ENCODE measurements around the gene ABCG1. TPM values are rescaled to one million over a fixed set of nuclear protein-coding genes. Genes with fewer than 3 reads are reported as not detected.

Gene ABCG1
- total and polyA plus RNA-seq, 2 of the 4 experiments (the other 2 are of a cell fraction): 0.19 to 0.36 TPM

DNA sequence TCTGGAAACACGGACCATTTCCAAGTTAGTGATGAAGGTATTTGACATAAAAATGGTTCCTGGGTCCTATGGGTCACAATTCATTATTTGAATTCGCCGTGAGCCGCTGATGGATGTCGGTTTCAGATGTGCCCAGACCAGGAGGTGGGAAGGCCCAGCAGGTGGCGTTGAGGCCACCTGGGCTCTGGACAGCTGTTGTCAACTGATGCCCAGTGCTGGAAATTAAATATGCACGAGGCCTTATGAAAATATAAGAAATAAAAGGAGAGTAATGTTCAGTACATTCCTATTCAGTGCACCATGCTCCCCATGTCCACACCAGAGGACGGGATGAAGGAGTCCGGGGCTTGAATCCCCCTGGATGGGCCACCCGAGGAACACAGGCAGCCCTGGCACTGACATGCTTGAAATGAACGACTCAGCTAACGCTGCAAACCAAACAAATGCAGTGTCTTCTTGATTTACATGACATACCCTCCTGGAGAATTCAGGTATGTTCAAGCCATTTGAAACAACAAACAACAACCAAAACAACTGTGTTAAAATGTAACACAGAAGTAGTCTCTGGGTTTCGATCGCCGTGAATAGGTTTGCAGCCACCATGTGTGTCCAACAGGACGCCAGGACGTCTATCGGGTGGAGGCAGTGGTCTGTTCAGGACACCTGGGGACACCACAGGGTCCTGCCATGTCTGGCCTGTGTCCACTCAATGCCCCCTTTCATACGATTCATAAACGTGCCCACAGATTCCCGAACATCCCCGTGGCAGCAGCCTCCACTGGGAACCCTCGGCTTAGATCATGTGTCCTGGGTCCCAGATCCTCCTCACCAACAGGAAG lies 90.2 kb downstream of the ABCG1 start:
- Histone ChIP-seq H4K91ac (ENCODE audit: insufficient read depth, low read depth, low read length) (no peak overlapping the region), H4K8ac (ENCODE audit: low read depth in 2 of 2, low read length in 2 of 2) (no peak overlapping the region), H3K27me3 (ENCODE audit: control insufficient read depth, insufficient read depth, low read length) (peaks cover 68% of the 10 kb centered on the region), H3K36me3 (ENCODE audit: control insufficient read depth, insufficient read depth, low read length) (no peaks in the 10 kb centered on the region), H2BK15ac (ENCODE audit: low read depth, low read length) (no peak overlapping the region), H3K4me3 (ENCODE audit: insufficient read depth, low read depth, low read length) (no peak overlapping the region), H2AFZ (replicated peaks; ENCODE audit: low read length, poor library complexity) (peak overlapping the region; percentile 58), H2AK9ac (replicated peaks; ENCODE audit: low read depth, low read length, poor library complexity) (peak overlapping the region; percentile 78), H3K23ac (ENCODE audit: low read depth, low read length) (no peak overlapping the region), H2BK20ac (ENCODE audit: low read depth, low read length) (no peak overlapping the region), H3K4ac (ENCODE audit: low read depth, low read length) (no peak overlapping the region), H3K56ac (ENCODE audit: extremely low read depth, insufficient read depth, low read length) (no peak overlapping the region), H2AK5ac (ENCODE audit: low read depth, low read length) (peak overlapping the region; percentile 8; the same call in 1 of the 2 replicates), H4K20me1 (ENCODE audit: insufficient read depth, low read length) (no peaks in the 10 kb centered on the region), H3K14ac (replicated peaks; ENCODE audit: low read depth, low read length) (no peak overlapping the region), H3K4me1 (ENCODE audit: control insufficient read depth, insufficient read depth, low read length) (no peaks in the 10 kb centered on the region; the same call in 1 of the 2 replicates), H4K5ac (ENCODE audit: low read depth, low read length) (no peak overlapping the region), H3K9ac (ENCODE audit: low read depth, low read length) (no peak overlapping the region), H3K27ac (ENCODE audit: insufficient read depth, low read length) (no peak overlapping the region), H3K9me1 (ENCODE audit: insufficient read depth, low read length) (no peaks in the 10 kb centered on the region; the same call in 1 of the 2 replicates), H3K4me2 (ENCODE audit: low read depth, low read length) (no peak overlapping the region), H3K9me3 (ENCODE audit: control insufficient read depth, insufficient read depth, low read length) (no peaks in the 10 kb centered on the region), H3K79me1 (ENCODE audit: low read depth in 1 of 2, low read length in 2 of 2) (no peaks in the 10 kb centered on the region), H2BK120ac (ENCODE audit: low read depth, low read length) (no peak overlapping the region), H3K18ac (ENCODE audit: low read depth, low read length) (no peak overlapping the region), H2BK5ac (ENCODE audit: low read depth, low read length, poor library complexity, severe bottlenecking) (no peak overlapping the region)
- TF ChIP-seq RAD21 (IDR thresholded peaks at IDR 0.05; ENCODE audit: low read length): no peak
- TF ChIP-seq MXI1 (IDR thresholded peaks at IDR 0.05; ENCODE audit: borderline replicate concordance, low read depth, low read length): no peak
- no peak for TF ChIP-seq SMC3 (IDR thresholded peaks at IDR 0.05; ENCODE audit: low read depth, low read length)
- no peak for TF ChIP-seq RCOR1 (IDR thresholded peaks at IDR 0.05; ENCODE audit: insufficient replicate concordance, low read length)
- no peak for TF ChIP-seq POLR2A (IDR thresholded peaks at IDR 0.05; ENCODE audit: low read depth, low read length)
- TF ChIP-seq, protein P1, sequence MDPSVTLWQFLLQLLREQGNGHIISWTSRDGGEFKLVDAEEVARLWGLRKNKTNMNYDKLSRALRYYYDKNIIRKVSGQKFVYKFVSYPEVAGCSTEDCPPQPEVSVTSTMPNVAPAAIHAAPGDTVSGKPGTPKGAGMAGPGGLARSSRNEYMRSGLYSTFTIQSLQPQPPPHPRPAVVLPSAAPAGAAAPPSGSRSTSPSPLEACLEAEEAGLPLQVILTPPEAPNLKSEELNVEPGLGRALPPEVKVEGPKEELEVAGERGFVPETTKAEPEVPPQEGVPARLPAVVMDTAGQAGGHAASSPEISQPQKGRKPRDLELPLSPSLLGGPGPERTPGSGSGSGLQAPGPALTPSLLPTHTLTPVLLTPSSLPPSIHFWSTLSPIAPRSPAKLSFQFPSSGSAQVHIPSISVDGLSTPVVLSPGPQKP (IDR thresholded peaks at IDR 0.05; ENCODE audit: borderline replicate concordance, low read depth, low read length): no peak
- TF ChIP-seq CEBPB (IDR thresholded peaks at IDR 0.05; ENCODE audit: low read depth, low read length): no peak
- TF ChIP-seq, protein P2, sequence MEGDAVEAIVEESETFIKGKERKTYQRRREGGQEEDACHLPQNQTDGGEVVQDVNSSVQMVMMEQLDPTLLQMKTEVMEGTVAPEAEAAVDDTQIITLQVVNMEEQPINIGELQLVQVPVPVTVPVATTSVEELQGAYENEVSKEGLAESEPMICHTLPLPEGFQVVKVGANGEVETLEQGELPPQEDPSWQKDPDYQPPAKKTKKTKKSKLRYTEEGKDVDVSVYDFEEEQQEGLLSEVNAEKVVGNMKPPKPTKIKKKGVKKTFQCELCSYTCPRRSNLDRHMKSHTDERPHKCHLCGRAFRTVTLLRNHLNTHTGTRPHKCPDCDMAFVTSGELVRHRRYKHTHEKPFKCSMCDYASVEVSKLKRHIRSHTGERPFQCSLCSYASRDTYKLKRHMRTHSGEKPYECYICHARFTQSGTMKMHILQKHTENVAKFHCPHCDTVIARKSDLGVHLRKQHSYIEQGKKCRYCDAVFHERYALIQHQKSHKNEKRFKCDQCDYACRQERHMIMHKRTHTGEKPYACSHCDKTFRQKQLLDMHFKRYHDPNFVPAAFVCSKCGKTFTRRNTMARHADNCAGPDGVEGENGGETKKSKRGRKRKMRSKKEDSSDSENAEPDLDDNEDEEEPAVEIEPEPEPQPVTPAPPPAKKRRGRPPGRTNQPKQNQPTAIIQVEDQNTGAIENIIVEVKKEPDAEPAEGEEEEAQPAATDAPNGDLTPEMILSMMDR (conservative IDR thresholded peaks at IDR 0.05; ENCODE audit: low read depth, low read length): no peak
- TF ChIP-seq MAZ (IDR thresholded peaks at IDR 0.05; ENCODE audit: borderline replicate concordance, low read depth, low read length): no peak
- intact Hi-C loops (cut with micrococcal nuclease): no loop called here
- ChIA-PET POLR2A (ENCODE audit: unreplicated experiment) (no interaction called here), CTCF (interaction anchor here (0.9 to 1.9 kb wide), 2 partner anchors 13 to 274 kb away, joined by 3 to 4 read pairs; no protein-coding TSS in a partner anchor)
- dilution Hi-C loops (cut with HindIII; ENCODE audit: low sequenced_read_pairs, unreplicated experiment): no loop called here
- DNase-seq (no peak), ATAC-seq (ENCODE audit: low read depth) (no peak)
- in situ Hi-C loops (cut with MboI; ENCODE audit: low sequenced_read_pairs): no loop called here
- no TSS peak for BruUV-seq (replicated peaks)
- 25% methylated on average over 4 of the region's 23 CpGs; no CpG with 5 or more reads in 1 of the 2 experiments for WGBS, 2 experiments (ENCODE audit: extremely low coverage in 2 of 2, insufficient read length in 1 of 2)
